Measurements from ENCODE around the gene EDEM3.
A peak's percentile ranks its signal among the peaks of the same experiment; 100 is the strongest.

EDEM3 gene

DNA sequence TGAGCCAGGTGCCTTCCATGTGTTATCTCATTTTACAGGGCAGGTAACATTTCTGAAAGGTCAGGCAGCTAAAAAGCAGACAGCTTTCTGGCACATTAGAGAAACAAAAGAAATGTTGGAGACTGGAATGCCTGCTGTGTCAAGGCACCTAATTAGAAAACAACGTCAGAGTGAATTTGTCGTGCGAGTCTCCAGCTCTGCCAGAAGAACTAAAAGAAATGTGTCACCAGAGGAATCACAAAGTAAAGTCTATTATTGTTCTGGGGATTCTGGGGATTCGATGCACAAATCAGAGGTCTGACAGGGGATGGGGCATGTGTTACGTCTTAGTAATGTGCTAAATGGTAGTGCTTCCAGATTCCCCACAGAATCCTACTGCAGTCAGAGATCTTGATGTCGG, 89.3 kb downstream of the EDEM3 start:
- DNase-seq, result no peak

DNA sequence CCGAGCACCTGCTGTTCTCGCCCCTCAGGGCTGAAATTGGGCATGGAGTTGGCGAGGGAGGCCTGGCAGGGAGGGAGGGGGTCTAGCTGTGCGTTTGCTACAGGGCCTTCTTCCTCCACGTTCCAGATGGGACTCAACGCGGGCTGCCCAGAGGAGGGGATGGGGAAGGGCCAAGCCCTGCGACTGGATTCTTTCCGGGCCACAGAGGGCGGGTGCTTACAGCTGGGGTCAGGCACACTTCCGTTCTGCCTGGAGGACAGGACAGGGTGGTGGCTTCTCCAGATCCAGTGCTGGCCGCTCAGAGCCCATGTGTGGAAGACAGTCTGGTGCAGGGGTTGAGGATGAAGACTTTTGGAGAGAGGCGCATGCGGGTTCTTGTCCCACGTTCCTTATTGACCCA, 90.0 kb downstream of the EDEM3 start:
- DNase-seq, result no peak

DNA sequence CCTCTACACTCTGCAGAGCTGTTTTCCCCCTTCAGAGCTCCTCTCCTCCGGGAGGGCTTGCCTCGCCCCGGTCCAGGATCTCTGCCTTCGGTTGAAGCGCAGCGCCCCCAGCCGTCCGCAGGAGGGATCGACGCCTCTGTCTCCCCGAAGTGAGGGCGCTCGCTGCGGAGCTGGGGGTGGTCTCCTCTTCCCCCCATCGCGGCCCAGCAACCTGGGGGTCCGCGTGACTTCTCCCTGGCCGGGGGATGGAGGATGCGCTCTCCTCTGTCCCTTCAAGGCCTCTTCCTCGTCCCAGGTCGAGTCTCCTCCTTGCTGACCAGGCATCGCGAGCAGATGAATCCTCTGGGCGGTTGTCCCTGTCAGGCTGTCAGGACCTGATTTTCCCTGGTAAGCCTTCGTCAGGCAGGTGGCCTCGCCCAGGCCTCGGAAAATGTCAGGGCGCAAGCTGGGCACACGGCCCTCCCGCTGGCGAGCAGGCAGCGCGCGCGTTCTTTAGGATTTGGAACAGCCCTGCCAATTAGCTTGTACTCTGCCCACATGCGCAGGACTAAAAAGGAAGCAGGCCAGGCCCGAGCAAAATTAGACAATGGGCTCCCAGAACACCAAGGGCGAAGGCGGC, 90.5 kb downstream of the EDEM3 start:
- peak; percentile 89 for DNase-seq

DNA sequence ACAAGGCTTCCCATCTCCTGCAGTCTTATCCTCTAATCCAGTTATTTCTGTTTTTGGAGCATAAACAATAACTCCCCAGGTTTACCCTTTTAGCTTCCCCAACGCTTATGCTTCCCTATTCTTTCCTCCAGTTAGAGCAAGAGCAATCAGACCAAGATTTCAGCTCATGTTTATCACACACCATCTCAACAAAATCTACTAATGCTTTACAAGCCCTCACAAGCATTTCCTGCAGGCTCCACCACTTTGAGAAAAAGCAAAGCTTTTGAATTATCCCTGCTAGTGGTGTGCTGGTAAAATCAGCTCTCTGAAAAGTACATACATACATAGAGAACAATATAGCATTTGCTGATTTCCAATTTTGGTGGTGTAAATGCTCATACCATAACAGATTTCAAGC, 92.9 kb downstream of the EDEM3 start:
- no peak for DNase-seq

DNA sequence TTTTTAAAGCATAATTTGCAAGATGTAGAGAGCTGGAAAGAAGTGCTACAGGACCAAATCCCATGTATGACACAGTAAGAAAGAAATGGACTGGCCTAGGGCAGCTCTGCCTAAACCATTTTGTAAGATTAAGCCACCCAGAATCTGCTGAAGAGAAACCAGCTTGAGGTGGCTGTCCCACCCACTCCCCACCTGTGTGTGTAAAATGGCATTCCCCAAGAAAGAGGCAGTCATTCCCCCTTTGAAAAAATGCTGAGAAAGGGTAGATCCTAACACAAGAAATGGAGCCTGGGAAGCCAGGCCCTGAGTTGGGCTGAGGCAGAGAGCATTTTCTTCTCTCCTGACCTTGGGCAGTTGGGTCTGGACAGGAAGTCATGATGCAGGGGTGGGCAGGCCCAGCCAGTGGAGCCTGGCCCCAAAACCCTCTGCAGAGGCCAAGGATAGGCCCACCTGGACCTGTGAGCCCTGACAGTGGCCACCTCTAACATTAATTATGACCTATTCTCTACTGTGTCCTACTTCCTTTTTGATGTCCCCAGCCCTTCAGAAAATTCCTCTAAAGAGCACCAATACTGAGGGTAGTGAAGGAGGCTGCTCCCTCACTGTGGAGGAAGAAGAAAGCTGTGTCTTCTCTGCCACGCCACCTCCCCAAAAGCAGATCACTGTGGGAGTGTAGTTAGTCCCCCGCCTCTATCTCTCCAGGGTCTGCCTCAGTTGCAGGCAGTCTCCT, 94.0 kb downstream of the EDEM3 start:
- DNase-seq, result no peak

DNA sequence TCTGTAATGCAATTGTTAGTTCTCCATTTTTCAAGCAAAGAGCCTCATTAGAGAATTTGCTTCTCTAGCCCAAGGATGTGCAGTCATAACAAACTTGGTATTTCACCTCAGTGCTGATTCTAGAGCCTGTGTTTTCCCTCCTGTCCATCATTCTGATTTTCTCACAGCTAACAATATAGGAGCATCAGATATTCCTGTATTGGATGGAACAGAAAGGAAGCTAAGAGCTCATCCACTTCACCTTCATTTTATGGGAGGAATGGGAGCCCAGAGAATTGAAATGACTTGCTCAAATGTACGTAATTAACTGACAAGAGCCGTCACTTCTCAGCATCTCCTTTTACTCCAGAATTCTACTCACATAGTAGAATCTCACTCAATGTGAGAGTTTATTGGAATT, 96.6 kb downstream of the EDEM3 start:
- DNase-seq, result no peak

DNA sequence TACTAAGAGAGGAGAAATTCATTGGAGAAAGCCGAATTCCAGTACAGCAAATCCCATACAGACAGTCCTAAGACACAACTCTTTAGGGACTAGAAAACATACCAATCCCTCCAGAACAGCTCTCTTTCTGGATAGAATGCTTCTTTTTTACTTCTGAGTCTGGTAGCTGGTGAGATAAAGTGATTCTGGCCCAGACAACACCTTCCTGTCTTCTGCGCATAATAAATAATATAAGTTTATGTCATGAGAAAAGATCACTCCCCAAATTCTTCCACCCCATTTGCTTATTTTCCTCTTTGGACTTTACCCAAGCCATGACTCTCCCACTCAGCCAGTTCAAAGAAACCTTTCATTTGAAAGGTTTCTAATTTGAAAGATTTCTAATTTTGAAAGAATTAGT, 98.4 kb downstream of the EDEM3 start:
- no peak for DNase-seq

DNA sequence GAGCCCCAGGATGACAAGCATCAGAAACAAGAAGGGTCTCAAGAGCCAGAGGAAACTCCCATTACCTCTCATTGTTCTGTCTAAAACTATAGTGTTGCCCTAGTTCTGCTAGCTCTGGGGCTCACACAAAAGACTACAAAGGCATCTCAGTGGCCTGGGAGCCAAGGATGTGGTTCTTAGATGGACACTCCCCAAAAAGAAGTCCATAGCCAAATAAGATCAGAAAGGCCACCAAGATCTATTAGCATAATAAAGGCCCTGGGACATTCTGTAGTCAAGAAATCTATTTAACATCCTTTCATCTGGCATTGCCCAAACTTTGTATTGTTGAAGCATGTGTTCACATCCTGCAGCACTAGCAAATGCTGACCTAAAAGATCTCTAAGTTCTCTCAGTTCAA, 99.5 kb downstream of the EDEM3 start:
- DNase-seq, result no peak

DNA sequence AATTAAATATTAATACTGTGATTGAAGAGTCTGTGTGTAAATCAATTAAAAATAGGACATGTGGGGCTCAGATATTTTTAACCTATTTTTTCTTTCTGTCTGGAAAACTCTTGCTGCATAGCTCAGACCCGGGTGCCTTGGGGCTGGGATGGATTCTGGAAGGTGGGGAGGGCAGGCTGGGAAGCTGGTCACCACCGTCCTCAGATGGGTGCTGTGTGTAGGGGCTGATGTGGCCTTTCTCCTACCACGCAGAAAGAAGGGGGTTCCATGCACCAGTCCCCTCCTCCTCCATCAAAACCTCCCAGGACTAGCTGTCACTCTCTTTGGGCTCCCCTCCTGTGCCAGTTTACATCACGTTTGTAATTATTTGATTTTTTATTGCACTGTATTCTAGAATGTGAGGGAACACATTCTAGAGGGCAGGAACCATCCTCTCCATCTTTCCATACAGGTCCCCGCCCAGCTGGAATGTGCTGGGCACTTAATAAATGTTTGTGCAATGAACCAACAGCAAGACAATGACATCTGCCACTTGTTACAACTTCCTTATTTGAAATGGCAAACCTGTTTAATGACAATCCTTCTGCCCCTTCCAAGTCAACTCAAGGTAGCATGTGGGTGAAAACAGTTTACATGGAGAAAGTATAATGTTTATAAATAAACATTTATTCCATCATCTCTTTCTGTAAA, 104.3 kb downstream of the EDEM3 start:
- no peak for DNase-seq

DNA sequence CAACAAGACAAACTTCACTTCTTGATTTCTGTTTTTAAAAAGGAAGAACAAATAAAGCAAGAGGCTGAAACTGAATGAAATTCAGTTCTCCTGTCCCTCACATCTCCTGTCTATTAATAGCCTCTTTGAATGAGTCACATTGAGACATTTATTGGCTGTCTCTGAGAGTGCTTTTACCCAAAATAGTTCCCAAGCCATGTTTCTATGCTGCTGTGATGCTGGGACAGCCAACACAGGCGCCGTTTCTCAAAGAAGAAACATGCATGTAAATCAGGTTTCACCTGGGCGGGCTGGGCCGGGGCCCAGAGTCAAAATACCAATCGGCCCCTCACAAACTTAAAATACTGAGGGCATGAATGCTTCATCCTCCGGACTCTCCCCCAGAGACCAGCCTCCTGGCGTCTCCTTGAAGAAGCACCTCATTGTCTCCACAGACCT, 105.2 kb downstream of the EDEM3 start:
- no peak for DNase-seq

DNA sequence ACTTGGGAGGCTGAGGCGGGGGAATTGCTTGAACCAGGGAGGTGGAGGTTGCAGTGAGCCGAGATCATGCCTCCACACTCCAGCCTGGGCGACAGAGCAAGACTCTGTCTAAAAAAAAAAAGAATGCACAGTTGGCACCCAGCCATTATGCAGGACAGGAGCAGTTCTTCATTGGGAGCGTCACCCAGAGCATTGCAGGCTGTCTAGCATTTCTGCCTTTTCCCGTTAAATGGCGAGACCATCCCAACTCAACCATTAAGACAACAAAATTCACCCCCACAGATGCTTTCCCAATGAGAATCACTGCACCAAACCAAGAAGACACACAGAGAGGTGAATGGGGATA, 105.8 kb downstream of the EDEM3 start:
- DNase-seq, result no peak

DNA sequence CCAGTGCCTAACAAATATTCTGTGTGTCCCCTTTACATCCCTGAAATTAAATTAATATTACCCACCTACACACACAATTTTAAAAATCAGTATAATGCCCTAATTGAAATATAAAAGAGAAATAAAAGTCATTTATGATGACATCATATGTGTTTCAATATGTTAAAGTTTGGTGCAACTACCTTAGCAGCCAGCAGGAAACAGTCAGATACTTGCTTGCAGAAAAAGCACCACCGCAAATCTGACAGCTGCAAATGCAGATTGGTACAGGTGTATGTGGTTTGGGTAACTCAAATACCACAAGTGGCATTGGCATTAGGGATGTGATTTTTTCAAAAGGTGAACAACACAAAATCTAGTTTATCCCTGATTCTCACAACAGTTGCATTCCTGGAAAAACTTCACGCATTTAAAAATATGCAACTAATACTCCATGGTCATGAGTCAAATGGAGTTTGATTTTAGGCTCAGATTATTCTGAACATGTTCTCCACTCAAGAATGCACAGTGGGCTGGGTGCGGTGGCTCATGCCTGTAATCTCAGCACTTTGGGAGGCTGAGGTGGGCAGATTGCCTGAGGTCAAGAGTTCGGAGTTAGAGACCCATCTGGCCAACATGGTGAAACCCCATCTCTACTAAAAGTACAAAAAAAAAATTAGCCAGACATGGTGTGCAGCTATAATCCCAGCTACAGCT, 106.3 kb downstream of the EDEM3 start:
- no peak for DNase-seq

DNA sequence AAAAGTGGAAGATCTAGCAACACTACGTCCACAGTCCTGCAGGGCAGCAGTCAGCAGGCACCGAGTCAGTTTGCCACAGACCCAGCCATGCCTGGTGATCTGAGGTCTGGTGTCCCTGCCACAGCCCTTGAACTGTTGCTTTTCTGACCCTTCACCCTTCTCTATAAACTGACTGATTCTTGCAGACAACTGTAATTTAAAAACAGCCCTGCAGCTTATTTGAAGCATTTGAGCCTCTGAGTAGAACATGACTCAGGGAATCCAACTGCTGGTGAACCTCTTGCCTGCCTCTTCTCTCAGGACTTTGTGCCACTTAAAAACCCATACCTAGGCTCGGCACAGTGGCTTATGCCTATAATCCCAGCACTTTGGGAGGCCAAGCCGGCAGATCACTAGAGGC, 107.2 kb downstream of the EDEM3 start:
- no peak for DNase-seq

DNA sequence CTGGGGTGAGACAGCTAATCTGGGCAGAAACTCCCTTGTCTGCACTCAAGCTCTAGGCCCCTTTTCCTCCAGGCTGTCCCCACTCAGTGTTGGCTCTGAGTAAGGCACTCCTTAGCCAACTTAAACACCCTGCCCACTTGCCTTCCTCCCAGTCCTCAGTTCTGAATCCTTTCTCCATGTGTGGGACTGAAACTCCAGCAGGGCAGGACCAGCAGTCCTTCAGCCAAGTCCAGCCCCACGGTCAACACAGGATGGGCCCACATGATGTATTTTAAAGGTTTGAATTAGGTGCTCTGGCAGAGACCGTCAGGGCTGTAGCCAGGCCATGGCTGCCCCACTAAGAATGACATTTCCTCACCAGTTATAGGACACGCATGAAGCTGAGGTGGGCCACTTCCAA, 107.8 kb downstream of the EDEM3 start:
- no peak for DNase-seq

DNA sequence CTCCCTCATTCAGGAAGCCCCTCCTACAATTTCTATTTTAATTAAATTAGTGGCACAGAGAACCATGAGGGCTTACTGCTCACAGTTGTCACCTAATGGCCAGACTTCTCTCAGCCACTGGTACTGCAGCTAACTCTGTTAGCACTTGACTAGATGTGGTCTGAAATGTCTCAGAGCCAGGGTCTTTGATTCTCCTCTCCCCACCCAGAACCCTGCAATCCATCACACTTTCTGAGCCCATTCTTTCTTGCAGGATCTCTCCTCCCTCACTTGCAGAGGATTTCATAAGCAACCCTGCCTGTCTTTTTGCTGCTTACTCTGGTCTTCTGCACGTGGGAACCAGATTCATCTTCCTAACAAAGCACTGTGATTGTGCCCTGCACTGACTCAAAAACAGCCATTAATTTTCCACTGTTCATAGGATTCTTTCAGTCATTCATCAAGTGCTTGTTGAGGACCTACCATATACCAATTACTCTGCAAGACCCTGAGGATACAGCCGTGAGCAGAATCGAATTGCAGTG, 108.4 kb downstream of the EDEM3 start:
- no peak for DNase-seq

DNA sequence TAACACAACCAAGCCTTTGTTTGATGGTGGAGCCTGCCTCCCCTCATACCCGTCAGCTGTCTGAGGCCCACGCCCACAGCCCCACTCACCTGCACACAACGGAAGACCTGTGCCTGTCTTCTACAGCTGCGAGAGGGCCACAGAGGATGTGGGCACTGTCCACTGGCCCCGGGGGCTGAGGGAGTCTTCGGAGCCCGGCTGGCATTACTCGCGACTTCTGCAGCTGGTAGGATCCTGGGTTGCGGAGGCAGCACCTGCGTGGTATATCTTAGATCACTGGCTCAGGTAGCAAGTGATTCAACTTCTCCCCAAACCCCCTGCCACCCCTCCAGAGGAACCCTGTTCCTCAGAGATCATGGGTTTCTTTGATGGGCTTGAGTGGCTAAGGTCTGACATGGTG, 109.9 kb downstream of the EDEM3 start:
- DNase-seq, result no peak

DNA sequence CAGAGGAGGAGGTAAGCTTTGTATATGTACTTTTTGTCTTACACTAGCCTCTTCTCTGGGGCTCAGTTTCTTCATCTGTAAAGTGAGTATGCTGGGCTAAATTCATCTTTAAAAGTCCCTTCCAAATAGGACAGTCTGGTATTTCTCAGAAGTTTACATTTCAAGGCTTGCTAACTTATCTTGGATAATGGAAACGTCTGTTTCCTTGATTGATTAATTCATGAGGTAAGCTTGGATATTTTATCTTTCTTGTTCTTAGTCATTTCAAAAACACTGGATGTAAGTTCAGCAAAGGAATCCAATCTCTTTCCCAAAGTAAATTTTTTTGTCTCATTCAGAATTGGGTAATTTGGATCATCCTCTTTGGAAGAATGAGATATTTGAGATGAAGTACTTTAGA, 111.0 kb downstream of the EDEM3 start:
- DNase-seq, result no peak

DNA sequence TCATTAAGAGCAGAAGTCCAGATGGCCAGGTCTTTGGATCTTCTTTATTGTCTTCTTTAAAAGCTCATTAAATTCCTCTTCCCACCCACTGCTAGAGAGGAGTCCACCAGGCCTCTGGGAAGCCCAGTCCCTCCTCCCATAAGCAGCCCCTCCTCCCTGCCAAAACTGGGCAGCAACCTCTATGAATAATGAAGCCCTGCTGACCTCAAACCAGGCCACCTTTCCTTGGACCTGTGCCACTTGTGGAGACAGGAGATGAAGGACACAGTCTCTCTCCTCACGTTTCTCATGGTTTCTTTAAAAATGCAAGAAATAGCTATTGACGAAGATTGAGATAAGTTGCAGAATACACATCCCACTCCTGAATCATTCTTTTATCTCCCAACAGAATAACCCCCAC, 112.8 kb downstream of the EDEM3 start:
- DNase-seq, result no peak

DNA sequence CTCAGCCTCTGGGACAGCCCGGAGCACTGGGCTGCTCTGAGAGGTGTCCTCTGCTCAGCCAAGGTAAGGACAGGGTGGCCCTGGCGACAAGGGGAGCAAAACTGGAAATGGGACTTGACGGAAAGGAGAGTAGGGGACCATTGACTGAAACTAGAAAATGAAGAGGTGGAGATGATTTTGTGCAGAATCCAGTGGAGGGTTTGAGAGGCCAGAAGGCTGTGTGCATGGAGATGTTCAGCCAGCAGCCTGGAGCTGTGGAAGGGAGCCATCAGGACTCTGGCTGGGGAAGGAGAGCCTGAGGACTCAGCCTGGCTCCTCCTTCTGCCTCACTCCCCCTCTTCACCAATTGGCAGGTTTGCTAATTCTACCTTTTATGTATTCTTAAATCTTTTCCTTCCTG, 114.2 kb downstream of the EDEM3 start:
- DNase-seq, result no peak

All from right forelimb (tissue), 1 donor.